Neutrophil (primary cell): ENCODE measurements around the gene COMMD8.
"Not testable (repeated sequence)": the region's sequence is repeated elsewhere in the genome, so short reads cannot be mapped to it uniquely, and the experiment has no call there.

Source experiments
- H3K27ac ChIP-seq: fragments of 200-600 bp; sonication (generic); 2 replicates; pipeline ENCODE4 v1.5.1; 2016; ENCODE audit warnings: mild to moderate bottlenecking, moderate library complexity
- H3K27me3 ChIP-seq: fragments of 200-600 bp; sonication (generic); 2 replicates; pipeline ENCODE4 v1.6.0; 2016; ENCODE audit warnings: mild to moderate bottlenecking
- H3K36me3 ChIP-seq: fragments of 200-600 bp; sonication (generic); 2 replicates; pipeline ENCODE4 v1.5.1; 2017
- H3K4me1 ChIP-seq, 2 experiments: fragments of 200-600 bp in 1 of 2; sonication (generic) in 1 of 2; 1 replicate in 1 of 2; 2 replicates in 1 of 2; pipeline versions ENCODE4 v1.5.1 to v1.6.1; 2013 to 2016; ENCODE audit warnings: low read depth in 1 of 2, low read length in 1 of 2, mild to moderate bottlenecking in 1 of 2, moderate library complexity in 1 of 2; ENCODE audit not compliant: control insufficient read depth in 1 of 2, insufficient read depth in 1 of 2
- H3K4me3 ChIP-seq, 2 experiments: fragments of 200-600 bp in 1 of 2; sonication (generic) in 1 of 2; 1 replicate in 1 of 2; 2 replicates in 1 of 2; pipeline ENCODE4 v1.5.1; 2013 to 2016; ENCODE audit warnings: low read depth in 1 of 2, low read length in 1 of 2, mild to moderate bottlenecking in 1 of 2, moderate library complexity in 1 of 2
- H3K9me3 ChIP-seq: fragments of 200-600 bp; sonication (generic); 2 replicates; pipeline ENCODE4 v1.5.1; 2016
- TF ChIP-seq, protein P1 (sequence below): fragments of 200-600 bp; sonication (generic); IDR thresholded peaks from 2 replicates; pipeline ENCODE4 v1.5.1; 2016; ENCODE audit warnings: antibody characterized with exemption

Gene COMMD8

DNA sequence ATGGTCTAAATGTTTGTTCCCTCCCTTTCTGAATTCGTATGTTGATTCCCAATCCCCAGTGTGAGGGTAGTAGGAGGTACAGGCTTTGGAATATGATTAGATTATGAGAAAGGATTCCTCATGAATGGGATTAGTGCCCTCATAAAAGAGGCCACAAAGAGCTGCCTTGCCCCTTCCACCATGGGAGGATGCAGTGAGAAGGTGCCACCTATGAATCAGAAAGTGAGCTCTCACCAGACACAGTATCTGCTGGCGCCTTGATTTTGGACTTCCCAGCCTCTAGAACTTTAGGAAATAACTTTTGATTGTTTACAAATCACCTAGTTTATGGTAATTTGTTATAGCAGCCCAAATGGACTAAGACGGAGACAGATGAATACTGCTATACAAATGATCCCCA, 25.2 kb upstream of the COMMD8 start:
- Histone ChIP-seq H3K36me3 (no peaks in the 10 kb centered on the region), H3K4me1 (peaks cover 16% of the 10 kb centered on the region in 2 experiments)

DNA sequence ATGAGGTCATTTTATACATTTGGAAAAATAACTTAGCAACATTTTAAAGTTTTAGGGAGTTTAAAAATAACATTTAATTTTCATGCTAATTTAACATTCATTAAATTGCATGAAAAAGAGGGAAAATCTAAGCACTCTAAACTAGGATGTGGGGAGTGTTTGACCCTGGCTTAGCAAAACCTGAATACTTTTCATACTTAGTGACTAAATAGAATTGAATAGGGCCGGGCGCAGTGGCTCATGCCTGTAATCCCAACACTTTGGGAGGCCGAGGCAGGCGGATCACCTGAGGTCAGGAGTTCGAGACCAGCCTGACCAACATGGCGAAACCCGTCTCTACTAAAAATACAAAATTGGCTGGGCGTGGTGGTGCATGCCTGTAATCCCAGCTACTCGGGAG, 23.2 kb upstream of the COMMD8 start:
- not testable (repeated sequence) for H3K36me3 ChIP-seq, H3K27me3 ChIP-seq, H3K4me3 ChIP-seq, H3K9me3 ChIP-seq, H3K27ac ChIP-seq
- peaks cover 24 to 26% of the 10 kb centered on the region in 2 experiments for H3K4me1 ChIP-seq

More for the DNA sequence above, 25.2 kb upstream of the COMMD8 start:
- no peak overlapping the region for H3K27ac ChIP-seq
- no peak overlapping the region for H3K4me3 ChIP-seq
- no peaks in the 10 kb centered on the region for H3K9me3 ChIP-seq
- TF ChIP-seq, protein P1, sequence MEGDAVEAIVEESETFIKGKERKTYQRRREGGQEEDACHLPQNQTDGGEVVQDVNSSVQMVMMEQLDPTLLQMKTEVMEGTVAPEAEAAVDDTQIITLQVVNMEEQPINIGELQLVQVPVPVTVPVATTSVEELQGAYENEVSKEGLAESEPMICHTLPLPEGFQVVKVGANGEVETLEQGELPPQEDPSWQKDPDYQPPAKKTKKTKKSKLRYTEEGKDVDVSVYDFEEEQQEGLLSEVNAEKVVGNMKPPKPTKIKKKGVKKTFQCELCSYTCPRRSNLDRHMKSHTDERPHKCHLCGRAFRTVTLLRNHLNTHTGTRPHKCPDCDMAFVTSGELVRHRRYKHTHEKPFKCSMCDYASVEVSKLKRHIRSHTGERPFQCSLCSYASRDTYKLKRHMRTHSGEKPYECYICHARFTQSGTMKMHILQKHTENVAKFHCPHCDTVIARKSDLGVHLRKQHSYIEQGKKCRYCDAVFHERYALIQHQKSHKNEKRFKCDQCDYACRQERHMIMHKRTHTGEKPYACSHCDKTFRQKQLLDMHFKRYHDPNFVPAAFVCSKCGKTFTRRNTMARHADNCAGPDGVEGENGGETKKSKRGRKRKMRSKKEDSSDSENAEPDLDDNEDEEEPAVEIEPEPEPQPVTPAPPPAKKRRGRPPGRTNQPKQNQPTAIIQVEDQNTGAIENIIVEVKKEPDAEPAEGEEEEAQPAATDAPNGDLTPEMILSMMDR, result no peak
- H3K27me3 ChIP-seq, result no peaks in the 10 kb centered on the region

DNA sequence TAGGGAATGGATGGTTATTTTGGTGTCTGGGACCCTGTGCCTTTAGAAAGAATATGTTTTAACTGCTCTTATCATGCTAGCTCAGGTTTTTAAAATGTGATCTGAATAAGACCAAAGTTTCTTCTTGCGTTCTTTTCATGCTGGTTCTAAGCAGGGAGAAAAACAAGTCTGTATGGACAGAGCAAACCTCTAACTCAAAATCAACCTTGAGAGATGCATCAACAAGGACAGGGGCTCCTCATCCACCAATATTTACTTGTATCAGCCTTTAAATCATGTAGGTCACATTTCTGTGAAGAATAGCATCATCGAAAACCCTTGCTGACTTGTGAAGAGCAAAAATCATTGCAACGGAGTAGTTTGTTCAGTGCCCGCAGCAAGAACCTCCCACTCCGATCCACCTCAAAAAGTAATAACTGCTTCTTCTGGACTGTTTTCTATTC, 22.8 kb upstream of the COMMD8 start:
- TF ChIP-seq, protein P1, result no peak

DNA sequence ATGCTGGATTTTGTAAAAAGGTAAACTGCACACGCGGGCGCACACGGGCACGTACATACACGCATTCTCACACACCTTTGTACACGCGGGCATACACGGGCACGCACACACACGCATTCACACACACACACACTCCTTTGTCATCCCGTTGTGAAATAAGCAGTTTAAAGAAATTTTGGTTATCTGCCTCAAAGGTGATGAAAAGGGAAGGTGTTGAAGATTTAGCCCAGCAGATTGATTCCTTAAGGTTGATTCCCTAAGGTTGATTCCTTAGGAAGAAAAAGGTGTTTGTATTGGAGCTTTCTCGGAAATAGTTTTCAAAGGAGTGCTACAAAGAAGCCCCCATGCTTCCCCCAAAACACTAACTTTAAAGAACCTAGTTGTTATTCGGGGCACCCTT, 22.3 kb upstream of the COMMD8 start:
- no peaks in the 10 kb centered on the region for H3K27me3 ChIP-seq
- H3K4me3 ChIP-seq, result peak overlapping the region; percentile 72 to 94
- no peaks in the 10 kb centered on the region for H3K9me3 ChIP-seq
- H3K4me1 ChIP-seq, result peaks cover 25 to 27% of the 10 kb centered on the region in 2 experiments
- no peaks in the 10 kb centered on the region for H3K36me3 ChIP-seq
- H3K27ac ChIP-seq, result peak overlapping the region; percentile 92
- TF ChIP-seq, protein P1, result no peak

More for the DNA sequence above, 22.8 kb upstream of the COMMD8 start:
- Histone ChIP-seq H3K4me3 (peak overlapping the region; percentile 72 to 94), H3K27me3 (no peaks in the 10 kb centered on the region), H3K9me3 (no peaks in the 10 kb centered on the region), H3K4me1 (peaks cover 25 to 27% of the 10 kb centered on the region in 2 experiments), H3K27ac (peak overlapping the region; percentile 92), H3K36me3 (no peaks in the 10 kb centered on the region)

DNA sequence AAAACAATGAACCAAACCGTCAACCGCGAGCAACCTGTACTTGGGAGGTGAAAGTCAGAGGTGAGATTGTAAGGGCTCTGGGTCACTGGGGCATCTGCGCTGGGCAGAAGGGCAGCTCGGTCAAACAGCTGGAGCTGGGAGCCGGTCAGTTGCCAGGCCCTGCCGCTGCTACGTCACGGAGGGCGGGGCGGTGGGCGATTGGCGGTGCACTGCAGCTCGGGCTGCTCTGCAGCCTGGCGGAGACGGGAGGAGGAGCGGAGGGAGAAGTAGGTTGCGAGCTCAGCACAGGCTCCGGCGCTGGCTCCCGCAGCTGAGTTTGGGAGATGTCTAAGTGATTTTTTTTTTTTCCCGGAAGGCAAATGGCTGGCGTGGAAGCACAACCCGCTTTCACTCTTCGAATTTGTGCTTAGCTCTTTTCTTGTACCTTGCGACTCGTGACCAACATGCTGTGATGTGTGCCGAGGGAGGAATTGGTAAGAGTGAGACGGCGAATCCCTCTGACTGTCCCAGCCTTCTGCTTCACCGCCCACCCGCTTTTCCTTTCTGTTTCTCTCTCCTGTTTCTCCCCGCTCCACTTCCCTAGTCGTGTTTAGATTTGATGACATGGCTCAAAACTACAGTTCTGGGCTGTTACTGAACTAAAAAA, 21.7 kb upstream of the COMMD8 start, which contains the start of gene ATP10D:
TSS of gene ATP10D (plus strand) at position 229 of the 646 bp plus-strand sequence. CDS start 27,266 bp downstream, outside the sequence.
- Histone ChIP-seq H3K36me3 (no peaks in the 10 kb centered on the region), H3K27me3 (no peaks in the 10 kb centered on the region), H3K27ac (peak within 1 kb of the TSS; percentile 92), H3K4me1 (peaks cover 25 to 27% of the 10 kb centered on the region in 2 experiments), H3K9me3 (no peaks in the 10 kb centered on the region), H3K4me3 (peak within 1 kb of the TSS; percentile 72 to 94)
- TF ChIP-seq, protein P1, result peak; percentile 58

DNA sequence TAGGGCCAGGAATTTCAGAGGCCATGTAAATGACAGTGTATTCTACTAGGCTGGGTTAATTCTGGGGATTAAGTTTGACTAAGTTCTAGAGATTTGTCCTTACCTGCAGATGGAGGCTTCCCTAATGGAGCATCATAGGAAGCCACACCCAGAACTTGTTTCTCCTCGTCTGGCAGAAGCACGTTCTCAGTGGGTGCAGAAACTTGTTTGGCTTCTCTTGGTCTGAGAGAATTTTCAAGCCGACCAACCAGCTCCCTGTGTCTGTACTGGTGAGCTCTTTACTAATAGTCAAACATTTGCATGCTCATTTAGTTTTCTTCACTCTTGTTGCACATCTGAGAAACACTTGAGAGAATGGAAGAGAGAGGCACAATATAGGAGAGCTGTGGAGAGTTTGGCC, 20.7 kb upstream of the COMMD8 start:
- TF ChIP-seq, protein P1, result no peak
- Histone ChIP-seq H3K27me3 (no peaks in the 10 kb centered on the region), H3K27ac (no peak overlapping the region)

More for the DNA sequence above, 20.7 kb upstream of the COMMD8 start:
- no peak overlapping the region for H3K4me3 ChIP-seq
- H3K9me3 ChIP-seq, result no peaks in the 10 kb centered on the region
- H3K36me3 ChIP-seq, result no peaks in the 10 kb centered on the region
- H3K4me1 ChIP-seq, result peaks cover 25 to 27% of the 10 kb centered on the region in 2 experiments
